Cardiac fibroblast (primary cell): ENCODE results near the gene GGACT.
"Not testable (repeated sequence)": the region's sequence is repeated elsewhere in the genome, so short reads cannot be mapped to it uniquely, and the experiment has no call there.

Experiments
- DNase-seq, 2 donors: peaks; one replicate each; pipeline versions ENCODE4 v3.0.0 to v3.0.0-alpha.2; 2010; ENCODE audit warnings: low read depth in 2 of 2
- H3K4me3 ChIP-seq, 2 donors: replicated peaks in 1 of 2; 1 replicate in 1 of 2; 2 replicates in 1 of 2; pipeline ENCODE4 v1.5.1; 2011; ENCODE audit warnings: low read depth in 2 of 2, low read length in 2 of 2, mild to moderate bottlenecking in 2 of 2, moderate library complexity in 1 of 2
- TF ChIP-seq, protein P1 (sequence below): IDR thresholded peaks from one replicate; pipeline ENCODE4 v1.5.1; 2011; ENCODE audit warnings: low read depth, mild to moderate bottlenecking, low read length, inconsistent platforms

GGACT gene

DNA sequence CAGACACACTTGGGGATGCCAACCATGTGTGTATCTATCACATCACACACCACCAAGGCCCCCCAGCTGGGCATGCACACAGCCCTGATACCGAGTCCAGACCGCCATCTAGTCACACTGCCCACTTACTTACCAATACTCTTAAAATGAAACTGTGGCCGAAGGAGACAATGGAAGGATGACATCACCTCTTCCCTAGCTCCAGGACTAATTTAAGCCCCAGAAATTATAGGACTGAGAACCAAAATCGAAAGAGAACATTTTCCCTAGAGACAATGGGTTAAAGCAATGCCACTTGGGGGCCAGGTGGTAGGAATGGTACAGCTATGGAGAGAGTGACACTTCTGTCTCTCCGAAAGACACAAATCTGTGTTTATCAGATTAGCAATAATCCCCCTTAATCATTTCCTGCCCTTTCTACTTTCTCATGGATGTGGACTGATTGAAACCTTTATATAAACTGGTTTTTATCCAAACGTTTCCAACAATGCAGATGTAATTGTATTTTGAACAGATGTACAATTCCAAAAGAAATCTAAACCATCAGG, 663 bp upstream of the GGACT start:
- TF ChIP-seq, protein P1, sequence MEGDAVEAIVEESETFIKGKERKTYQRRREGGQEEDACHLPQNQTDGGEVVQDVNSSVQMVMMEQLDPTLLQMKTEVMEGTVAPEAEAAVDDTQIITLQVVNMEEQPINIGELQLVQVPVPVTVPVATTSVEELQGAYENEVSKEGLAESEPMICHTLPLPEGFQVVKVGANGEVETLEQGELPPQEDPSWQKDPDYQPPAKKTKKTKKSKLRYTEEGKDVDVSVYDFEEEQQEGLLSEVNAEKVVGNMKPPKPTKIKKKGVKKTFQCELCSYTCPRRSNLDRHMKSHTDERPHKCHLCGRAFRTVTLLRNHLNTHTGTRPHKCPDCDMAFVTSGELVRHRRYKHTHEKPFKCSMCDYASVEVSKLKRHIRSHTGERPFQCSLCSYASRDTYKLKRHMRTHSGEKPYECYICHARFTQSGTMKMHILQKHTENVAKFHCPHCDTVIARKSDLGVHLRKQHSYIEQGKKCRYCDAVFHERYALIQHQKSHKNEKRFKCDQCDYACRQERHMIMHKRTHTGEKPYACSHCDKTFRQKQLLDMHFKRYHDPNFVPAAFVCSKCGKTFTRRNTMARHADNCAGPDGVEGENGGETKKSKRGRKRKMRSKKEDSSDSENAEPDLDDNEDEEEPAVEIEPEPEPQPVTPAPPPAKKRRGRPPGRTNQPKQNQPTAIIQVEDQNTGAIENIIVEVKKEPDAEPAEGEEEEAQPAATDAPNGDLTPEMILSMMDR, result no peak
- peak in 1 of 2 donors; percentile 48 for DNase-seq
- peak overlapping the region in 1 of 2 donors; percentile 61 for H3K4me3 ChIP-seq

DNA sequence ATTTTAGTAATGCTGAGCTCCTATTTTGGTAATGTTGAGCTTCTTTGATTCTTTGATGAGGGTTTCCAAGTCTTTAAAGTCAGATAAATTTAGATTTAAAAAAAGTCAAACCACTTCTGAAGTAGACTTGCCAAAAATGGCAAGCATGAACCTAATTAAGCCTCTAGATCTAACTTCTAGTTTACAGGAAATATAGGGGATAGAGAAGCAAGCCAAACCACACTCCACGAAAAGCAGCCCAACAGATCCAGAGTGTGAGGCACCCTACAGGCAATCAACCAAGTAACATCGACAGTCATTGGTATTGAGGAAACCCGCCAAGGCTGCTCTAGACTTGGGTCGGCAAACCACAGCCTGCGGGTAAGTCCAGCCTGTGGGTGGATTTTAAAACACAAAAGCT, 3.7 kb downstream of the GGACT start:
- DNase-seq, result no peak
- TF ChIP-seq, protein P1, result no peak
- no peak overlapping the region for H3K4me3 ChIP-seq

DNA sequence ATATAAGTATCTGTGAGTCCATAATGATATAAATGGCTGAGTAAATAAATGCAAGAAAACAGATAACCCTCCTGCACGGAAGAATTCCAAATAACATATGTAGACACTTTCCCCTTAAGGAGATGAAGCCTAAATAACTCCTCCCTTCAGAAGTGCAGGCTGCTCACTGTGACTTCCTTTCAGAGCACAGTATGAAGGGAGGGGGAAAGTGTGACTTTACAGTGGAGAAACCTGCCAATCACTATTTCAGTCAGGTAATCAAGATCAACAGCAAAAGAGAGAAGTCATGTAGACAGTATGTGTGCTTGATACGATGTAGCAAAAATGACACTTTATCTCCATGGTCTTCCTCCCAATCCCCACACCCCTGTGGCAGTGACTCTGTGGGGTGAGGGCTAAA, 7.1 kb downstream of the GGACT start:
- no peak overlapping the region for H3K4me3 ChIP-seq
- TF ChIP-seq, protein P1, result no peak
- no peak for DNase-seq

DNA sequence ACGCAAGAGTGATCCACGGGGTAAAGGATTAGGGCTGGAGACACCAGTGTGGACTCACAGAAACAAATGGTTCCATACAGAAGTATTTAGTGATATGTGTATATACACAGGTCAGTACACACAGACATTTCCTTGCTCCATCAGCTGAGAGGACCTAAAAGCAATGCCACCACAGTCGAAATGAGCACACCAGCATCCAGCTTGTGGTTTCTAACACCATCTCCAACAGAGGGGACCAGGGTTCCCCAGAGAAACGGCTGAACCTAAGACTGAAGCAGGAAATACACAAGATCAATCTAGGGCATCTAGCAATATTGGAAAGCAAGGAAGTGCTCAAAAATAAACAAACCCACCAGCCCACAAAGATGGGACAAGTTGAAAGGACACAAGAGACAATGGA, 7.6 kb downstream of the GGACT start:
- TF ChIP-seq, protein P1, result no peak
- H3K4me3 ChIP-seq, result no peak overlapping the region
- DNase-seq, result no peak

GRCh38 chr13:100580045-100580444, 8.5 kb downstream of the GGACT start:
- DNase-seq, result no peak
- H3K4me3 ChIP-seq, result no peak overlapping the region
- TF ChIP-seq, protein P1, result no peak

DNA sequence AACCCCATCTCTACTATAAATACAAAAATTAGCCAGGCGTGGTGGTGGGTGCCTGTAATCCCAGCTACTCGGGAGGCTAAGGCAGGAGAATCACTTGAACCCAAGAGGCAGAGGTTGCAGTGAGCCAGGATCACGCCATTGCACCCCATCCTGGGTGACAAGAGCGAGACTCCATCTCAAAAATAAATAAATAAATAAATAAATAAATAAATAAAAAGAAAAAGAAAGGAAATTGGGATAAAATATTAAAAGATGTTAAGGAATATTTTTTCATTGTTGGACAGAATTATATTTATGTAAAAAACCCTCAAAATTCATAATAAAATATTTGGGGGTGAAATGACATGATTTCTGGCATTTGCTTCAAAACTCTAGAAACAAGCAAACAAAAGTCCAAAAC, 11.3 kb downstream of the GGACT start:
- not testable (repeated sequence) for DNase-seq, H3K4me3 ChIP-seq

- H3K4me3 ChIP-seq, result no peak overlapping the region
- peak; percentile 87 to 88 for DNase-seq
- TF ChIP-seq, protein P1, result peak; percentile 70
Measured at GRCh38 chr13:100573121-100573520, 15.5 kb downstream of the GGACT start.
